ENCODE data around the gene C1orf226. TPM values are rescaled to one million over a fixed set of nuclear protein-coding genes. Genes with fewer than 3 reads are reported as not detected.

Gene C1orf226
- total RNA-seq, 2 donors from 2014 or later, result 5.1 to 6.2 TPM

- H3K4me3 Mint-ChIP-seq, result no peak overlapping the region
- Histone ChIP-seq H3K4me1 (ENCODE audit: control insufficient read depth, insufficient read depth, low read length) (peaks cover 9% of the 10 kb centered on the region), H3K27me3 (ENCODE audit: control insufficient read depth, insufficient read depth, low read length, poor library complexity, severe bottlenecking) (no peaks in the 10 kb centered on the region), H3K4me3 (ENCODE audit: low read length) (no peak overlapping the region), H3K9me3 (ENCODE audit: control insufficient read depth, low read length) (no peaks in the 10 kb centered on the region), H3K27ac (ENCODE audit: low read depth, low read length) (no peak overlapping the region), H3K36me3 (ENCODE audit: control insufficient read depth, insufficient read depth, low read length) (no peaks in the 10 kb centered on the region), H3K9ac (ENCODE audit: extremely low read depth, low read length, poor library complexity, severe bottlenecking) (no peak overlapping the region)
- no peak overlapping the region for H3K27ac Mint-ChIP-seq
- peaks cover 2% of the 10 kb centered on the region for H3K27me3 Mint-ChIP-seq (ENCODE audit: insufficient read depth)
- no peaks in the 10 kb centered on the region for H3K9me3 Mint-ChIP-seq
- H3K36me3 Mint-ChIP-seq (ENCODE audit: low read depth), result peaks cover 3% of the 10 kb centered on the region
- H3K4me1 Mint-ChIP-seq, result peaks cover 39% of the 10 kb centered on the region
- DNase-seq, result peak; percentile 38
- WGBS, 2 experiments (ENCODE audit: insufficient coverage in 1 of 2, insufficient read length in 1 of 2), result 94 to 98% methylated on average over 6 to 8 of the region's 8 CpGs
- no peak for TF ChIP-seq CTCF (conservative IDR thresholded peaks at IDR 0.05)
Measured at GRCh38 chr1:162388083-162388594, 6.6 kb downstream of the C1orf226 start.

GRCh38 chr1:162388615-162389014, 7.1 kb downstream of the C1orf226 start:
- Mint-ChIP-seq H3K27me3 (ENCODE audit: insufficient read depth) (peaks cover 2% of the 10 kb centered on the region), H3K9me3 (no peaks in the 10 kb centered on the region), H3K36me3 (ENCODE audit: low read depth) (peaks cover 2% of the 10 kb centered on the region), H3K27ac (no peak overlapping the region), H3K4me3 (no peak overlapping the region), H3K4me1 (peaks cover 38% of the 10 kb centered on the region)
- TF ChIP-seq CTCF (conservative IDR thresholded peaks at IDR 0.05), result no peak
- DNase-seq, result peak; percentile 39
- Histone ChIP-seq H3K4me3 (ENCODE audit: low read length) (no peak overlapping the region), H3K9me3 (ENCODE audit: control insufficient read depth, low read length) (no peaks in the 10 kb centered on the region), H3K27me3 (ENCODE audit: control insufficient read depth, insufficient read depth, low read length, poor library complexity, severe bottlenecking) (no peaks in the 10 kb centered on the region), H3K27ac (ENCODE audit: low read depth, low read length) (peak overlapping the region; percentile 16), H3K4me1 (ENCODE audit: control insufficient read depth, insufficient read depth, low read length) (peaks cover 9% of the 10 kb centered on the region), H3K9ac (ENCODE audit: extremely low read depth, low read length, poor library complexity, severe bottlenecking) (no peak overlapping the region), H3K36me3 (ENCODE audit: control insufficient read depth, insufficient read depth, low read length) (no peaks in the 10 kb centered on the region)
- WGBS, 2 experiments (ENCODE audit: insufficient coverage in 1 of 2, insufficient read length in 1 of 2), result 90 to 97% methylated on average over 4 to 5 of the region's 5 CpGs

DNA sequence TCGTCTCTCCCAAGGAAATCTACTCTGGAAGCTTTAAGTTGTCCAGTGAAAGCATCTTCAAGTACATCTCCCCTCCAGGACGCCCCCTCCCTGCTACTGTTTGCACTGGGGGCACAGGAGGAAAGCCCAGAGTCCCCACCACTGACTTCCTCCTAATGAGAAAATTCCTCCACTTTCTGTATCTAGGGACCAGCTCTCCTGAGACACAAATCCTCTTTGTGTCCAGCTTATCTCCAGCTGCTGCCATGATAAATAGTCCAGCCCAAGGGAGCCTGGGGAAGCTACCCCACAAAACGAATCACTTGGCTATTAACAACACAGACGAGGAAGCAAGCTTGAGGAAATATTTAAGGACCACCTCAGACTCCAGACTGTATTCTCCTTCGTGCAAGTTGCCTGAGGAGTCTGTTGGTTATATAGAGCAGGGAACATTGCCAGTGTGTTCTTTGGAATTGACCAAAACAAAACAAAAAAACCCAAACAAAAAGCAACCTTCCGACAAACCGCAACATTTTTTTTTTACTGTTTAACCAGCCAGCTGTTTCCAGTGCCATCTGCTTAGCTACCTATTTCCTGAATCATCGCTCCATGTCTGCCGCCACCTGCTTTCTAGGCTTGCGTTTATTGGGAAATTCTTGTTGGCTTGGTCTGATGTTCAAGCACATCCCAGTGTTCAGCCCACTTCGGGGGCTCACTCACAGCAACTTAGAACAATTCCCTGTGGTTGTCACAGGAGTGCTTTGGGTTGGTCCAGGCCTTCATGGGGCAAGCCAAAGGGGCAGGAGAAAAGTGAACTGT, 7.7 kb downstream of the C1orf226 start:
- H3K27ac Mint-ChIP-seq, result no peak overlapping the region
- Histone ChIP-seq H3K27ac (ENCODE audit: low read depth, low read length) (peak overlapping the region; percentile 42), H3K36me3 (ENCODE audit: control insufficient read depth, insufficient read depth, low read length) (no peaks in the 10 kb centered on the region), H3K4me1 (ENCODE audit: control insufficient read depth, insufficient read depth, low read length) (peaks cover 9% of the 10 kb centered on the region), H3K27me3 (ENCODE audit: control insufficient read depth, insufficient read depth, low read length, poor library complexity, severe bottlenecking) (no peaks in the 10 kb centered on the region), H3K9ac (ENCODE audit: extremely low read depth, low read length, poor library complexity, severe bottlenecking) (no peak overlapping the region), H3K4me3 (ENCODE audit: low read length) (no peak overlapping the region), H3K9me3 (ENCODE audit: control insufficient read depth, low read length) (no peaks in the 10 kb centered on the region)
- no peaks in the 10 kb centered on the region for H3K36me3 Mint-ChIP-seq (ENCODE audit: low read depth)
- TF ChIP-seq CTCF (conservative IDR thresholded peaks at IDR 0.05), result no peak
- DNase-seq, result peak; percentile 35
- no peaks in the 10 kb centered on the region for H3K9me3 Mint-ChIP-seq
- H3K27me3 Mint-ChIP-seq (ENCODE audit: insufficient read depth), result peaks cover 2% of the 10 kb centered on the region
- H3K4me3 Mint-ChIP-seq, result no peak overlapping the region
- WGBS, 2 experiments (ENCODE audit: insufficient coverage in 1 of 2, insufficient read length in 1 of 2), result 87 to 100% methylated on average over 6 to 11 of the region's 11 CpGs
- peaks cover 35% of the 10 kb centered on the region for H3K4me1 Mint-ChIP-seq
